Bladder microvascular endothelial cell (primary cell): ENCODE measurements around the gene ARFGAP3. TPM values are rescaled to one million over a fixed set of nuclear protein-coding genes. Genes with fewer than 3 reads are reported as not detected.

ENCODE experiments used
- total RNA-seq: library from RNA; depleted of rRNA; stranded (reverse); fragments of >200 nt; gene quantifications from 2 replicates; pipeline ENCODE4 v1.2.3, GENCODE V29; 2014

Gene ARFGAP3, protein sequence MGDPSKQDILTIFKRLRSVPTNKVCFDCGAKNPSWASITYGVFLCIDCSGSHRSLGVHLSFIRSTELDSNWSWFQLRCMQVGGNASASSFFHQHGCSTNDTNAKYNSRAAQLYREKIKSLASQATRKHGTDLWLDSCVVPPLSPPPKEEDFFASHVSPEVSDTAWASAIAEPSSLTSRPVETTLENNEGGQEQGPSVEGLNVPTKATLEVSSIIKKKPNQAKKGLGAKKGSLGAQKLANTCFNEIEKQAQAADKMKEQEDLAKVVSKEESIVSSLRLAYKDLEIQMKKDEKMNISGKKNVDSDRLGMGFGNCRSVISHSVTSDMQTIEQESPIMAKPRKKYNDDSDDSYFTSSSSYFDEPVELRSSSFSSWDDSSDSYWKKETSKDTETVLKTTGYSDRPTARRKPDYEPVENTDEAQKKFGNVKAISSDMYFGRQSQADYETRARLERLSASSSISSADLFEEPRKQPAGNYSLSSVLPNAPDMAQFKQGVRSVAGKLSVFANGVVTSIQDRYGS
- total RNA-seq = 42.6 and 60.3 TPM in 2 replicates

DNA sequence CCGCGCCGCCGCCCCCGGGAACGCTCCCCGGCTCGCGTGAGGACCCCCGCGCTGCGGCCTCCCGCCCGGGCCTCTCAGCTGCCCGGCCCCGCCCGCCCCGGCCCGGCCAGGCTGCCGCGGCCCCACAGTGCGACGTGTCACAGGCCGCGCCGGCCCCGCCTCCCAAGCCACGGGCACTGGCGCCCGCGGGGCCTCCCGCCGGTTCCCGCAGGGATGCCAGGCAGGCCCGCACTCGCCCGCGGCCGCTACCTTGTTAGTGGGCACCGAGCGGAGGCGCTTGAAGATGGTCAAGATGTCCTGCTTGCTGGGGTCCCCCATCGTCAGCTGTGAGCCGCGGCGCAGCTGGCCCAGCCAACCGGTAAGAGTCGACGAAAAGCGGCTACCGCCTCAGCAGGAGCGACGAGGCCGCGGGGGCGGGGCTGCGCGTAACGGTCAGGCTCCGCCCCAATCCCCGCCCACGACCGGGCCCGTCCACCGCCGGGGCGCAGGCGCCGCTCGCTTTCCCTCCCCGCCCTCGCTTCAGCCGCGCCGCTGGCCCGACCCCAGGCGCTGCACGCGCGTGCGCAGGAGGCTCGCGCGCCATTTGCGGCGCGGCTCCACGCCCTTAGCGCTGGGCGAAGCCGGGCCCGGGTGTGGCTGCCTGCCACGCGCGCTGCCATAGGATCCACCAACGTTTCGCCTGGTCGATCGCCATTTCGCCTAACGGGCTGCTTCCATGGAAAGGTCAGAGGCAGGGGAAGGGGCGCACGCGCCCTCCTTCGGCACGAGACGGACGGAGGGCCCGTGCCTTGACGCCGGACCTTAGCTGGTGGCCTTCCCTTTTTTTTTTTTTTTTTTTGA, at the start of gene ARFGAP3:
Gene ARFGAP3 (minus strand): TSS at position 409 of the 840 bp plus-strand sequence. CDS start 91 bp downstream, at position 318.

Other genes starting within 250 kb of the ARFGAP3 start
- 19.6 and 35.7 TPM in 2 replicates for gene POLDIP3, start 242.4 kb downstream of the ARFGAP3 start, total RNA-seq
- gene ATP5MGL, start 216.7 kb downstream of the ARFGAP3 start, total RNA-seq = 0.32 and 1.3 TPM in 2 replicates
- gene CYB5R3, start 207.9 kb downstream of the ARFGAP3 start, total RNA-seq = 49.1 and 158 TPM in 2 replicates
- gene A4GALT, start 136.4 kb downstream of the ARFGAP3 start, total RNA-seq = 24.8 and 54.1 TPM in 2 replicates
- gene PACSIN2, start 157.9 kb upstream of the ARFGAP3 start, total RNA-seq = 48.2 and 103 TPM in 2 replicates
- gene TTLL1, start 232.1 kb upstream of the ARFGAP3 start, total RNA-seq = 7.1 and 14.0 TPM in 2 replicates